ENCODE results near the gene IQCC.

DNA sequence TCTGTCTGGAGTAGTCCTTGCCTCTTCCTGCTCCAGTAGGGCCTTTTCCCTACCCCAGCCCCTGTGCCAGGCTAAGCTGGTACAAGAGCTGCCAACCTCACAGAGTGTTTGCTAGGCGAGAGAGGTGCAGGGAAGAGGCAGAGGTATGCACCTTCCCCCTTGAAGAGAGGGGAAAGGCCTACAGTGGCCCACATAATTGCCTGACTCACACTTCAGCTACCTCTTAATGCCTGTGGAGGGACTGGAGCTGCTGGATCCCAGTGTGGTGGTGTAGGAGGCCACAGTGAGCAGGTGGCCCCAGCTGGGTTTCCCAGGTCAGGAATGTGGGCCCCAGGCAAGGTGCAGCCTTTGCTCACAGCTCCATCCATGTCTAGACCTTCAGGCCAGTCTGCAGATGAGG is 8.4 kb upstream of the IQCC start:
- TF ChIP-seq, protein P1, sequence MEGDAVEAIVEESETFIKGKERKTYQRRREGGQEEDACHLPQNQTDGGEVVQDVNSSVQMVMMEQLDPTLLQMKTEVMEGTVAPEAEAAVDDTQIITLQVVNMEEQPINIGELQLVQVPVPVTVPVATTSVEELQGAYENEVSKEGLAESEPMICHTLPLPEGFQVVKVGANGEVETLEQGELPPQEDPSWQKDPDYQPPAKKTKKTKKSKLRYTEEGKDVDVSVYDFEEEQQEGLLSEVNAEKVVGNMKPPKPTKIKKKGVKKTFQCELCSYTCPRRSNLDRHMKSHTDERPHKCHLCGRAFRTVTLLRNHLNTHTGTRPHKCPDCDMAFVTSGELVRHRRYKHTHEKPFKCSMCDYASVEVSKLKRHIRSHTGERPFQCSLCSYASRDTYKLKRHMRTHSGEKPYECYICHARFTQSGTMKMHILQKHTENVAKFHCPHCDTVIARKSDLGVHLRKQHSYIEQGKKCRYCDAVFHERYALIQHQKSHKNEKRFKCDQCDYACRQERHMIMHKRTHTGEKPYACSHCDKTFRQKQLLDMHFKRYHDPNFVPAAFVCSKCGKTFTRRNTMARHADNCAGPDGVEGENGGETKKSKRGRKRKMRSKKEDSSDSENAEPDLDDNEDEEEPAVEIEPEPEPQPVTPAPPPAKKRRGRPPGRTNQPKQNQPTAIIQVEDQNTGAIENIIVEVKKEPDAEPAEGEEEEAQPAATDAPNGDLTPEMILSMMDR (IDR thresholded peaks at IDR 0.05): no peak
- TF ChIP-seq POLR2A (IDR thresholded peaks at IDR 0.05): no peak

All from Peyer's patch (tissue), 4 donors.